Upper lobe of left lung (tissue), 4 donors: ENCODE data around the gene PDGFD.

Experiments used
- POLR2A ChIP-seq, 4 donors: fragments of 450-650 bp; IDR thresholded peaks; one replicate each; pipeline ENCODE4 v1.5.1; 2016 to 2017; ENCODE audit warnings: antibody characterized with exemption in 4 of 4, mild to moderate bottlenecking in 2 of 4
- TF ChIP-seq, protein P1 (sequence below), 6 experiments: fragments of 450-650 bp in 4 of 6; fragments of 200-600 bp in 2 of 6; sonication (generic) in 2 of 6; IDR thresholded peaks; one replicate each; pipeline ENCODE4 v1.5.1; 2016 to 2019; ENCODE audit warnings: antibody characterized with exemption in 6 of 6

DNA sequence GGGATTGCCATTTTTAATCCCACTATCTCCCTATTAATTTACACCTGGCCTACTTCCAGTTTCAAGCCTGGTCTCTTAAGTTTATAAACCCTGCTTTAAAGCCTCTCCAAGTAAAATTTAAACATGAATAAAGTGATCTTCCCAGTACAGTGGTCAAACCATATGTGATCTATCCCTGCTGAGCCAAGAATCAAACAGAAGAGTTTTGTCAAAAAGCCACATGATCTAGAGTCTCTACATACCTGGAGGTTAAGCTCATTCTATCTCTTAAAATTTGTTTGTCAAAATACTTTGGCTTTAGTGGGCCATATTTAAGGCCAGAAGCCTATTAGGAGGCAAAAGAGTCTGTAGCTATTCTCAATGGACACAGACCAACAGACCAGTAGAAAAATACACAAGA lies 170.4 kb downstream of the PDGFD start:
- TF ChIP-seq, protein P1, sequence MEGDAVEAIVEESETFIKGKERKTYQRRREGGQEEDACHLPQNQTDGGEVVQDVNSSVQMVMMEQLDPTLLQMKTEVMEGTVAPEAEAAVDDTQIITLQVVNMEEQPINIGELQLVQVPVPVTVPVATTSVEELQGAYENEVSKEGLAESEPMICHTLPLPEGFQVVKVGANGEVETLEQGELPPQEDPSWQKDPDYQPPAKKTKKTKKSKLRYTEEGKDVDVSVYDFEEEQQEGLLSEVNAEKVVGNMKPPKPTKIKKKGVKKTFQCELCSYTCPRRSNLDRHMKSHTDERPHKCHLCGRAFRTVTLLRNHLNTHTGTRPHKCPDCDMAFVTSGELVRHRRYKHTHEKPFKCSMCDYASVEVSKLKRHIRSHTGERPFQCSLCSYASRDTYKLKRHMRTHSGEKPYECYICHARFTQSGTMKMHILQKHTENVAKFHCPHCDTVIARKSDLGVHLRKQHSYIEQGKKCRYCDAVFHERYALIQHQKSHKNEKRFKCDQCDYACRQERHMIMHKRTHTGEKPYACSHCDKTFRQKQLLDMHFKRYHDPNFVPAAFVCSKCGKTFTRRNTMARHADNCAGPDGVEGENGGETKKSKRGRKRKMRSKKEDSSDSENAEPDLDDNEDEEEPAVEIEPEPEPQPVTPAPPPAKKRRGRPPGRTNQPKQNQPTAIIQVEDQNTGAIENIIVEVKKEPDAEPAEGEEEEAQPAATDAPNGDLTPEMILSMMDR (IDR thresholded peaks at IDR 0.05) = no peak
- TF ChIP-seq POLR2A (IDR thresholded peaks at IDR 0.05) = no peak
